GM21528 (cell line): ENCODE measurements around the gene RHBDL3.
"Not testable (repeated sequence)": the region's sequence is repeated elsewhere in the genome, so short reads cannot be mapped to it uniquely, and the experiment has no call there.

Experiments
- ATAC-seq: cut with Tn5 transposase; IDR thresholded peaks from one replicate; pipeline ENCODE4 v1.9.1; 2021; ENCODE audit warnings: mild to moderate bottlenecking, moderate library complexity; ENCODE audit not compliant: unreplicated experiment, low FRiP score

The RHBDL3 gene

DNA sequence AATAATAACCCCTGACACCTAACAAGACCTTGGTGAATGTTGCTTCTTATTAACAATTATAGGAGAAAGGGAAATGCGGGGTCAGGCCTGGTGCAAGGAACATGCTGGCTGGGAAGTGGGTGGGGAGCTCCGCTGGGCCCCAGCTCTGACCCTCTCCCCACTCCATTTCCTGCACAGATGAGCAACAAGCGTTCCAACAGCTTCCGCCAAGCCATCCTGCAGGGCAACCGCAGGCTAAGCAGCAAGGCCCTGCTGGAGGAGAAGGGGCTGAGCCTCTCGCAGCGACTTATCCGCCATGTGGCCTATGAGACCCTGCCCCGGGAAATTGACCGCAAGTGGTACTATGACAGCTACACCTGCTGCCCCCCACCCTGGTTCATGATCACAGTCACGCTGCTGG lies 23.0 kb downstream of the RHBDL3 start:
- ATAC-seq: no peak

DNA sequence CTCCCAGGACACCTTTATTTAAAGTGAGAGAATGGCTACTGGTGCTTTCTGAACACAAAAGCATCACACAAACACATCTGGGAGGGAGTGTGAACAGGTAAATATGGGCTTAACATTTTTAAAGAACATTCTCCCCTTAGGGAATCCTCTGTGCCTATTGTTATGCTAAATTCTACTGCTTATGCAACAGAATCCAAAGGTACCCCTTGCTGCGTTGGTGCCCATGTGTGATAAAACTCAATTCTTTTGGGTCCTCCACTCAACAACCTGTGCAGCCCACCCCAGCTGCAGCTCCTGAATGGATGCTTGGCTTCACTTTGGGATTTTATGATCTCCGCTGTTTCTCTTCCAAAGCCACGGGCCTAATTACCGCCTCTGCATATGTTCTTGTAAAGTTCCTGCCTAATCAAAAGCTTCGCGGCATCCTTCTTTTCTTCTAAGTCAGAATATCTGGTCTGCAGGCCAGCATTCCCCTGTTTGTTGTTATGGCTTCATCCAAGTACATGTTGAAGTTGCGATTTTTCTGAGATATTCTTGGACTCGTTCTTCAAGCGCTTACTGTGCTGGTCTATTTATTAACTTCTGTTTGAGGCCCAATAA lies 23.9 kb downstream of the RHBDL3 start:
- ATAC-seq: no peak

DNA sequence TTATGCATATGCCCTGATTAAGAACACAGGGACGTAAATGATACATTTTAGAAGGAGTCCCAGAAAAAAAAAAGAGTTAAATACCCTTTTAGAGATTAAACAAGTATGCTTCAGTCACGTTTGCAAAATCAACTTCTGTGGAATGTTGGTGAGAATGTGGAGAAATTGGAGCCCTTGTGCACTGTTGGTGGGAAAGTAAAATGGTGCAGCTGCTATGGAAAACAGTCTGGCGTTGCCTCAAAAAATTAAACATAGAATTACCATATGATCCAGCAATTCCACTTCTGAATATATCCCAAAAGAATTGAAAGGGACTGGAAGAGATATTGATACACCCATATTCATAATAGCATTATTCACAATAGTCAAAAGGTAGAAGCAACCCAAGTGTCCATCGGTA lies 26.5 kb downstream of the RHBDL3 start:
- no peak for ATAC-seq

DNA sequence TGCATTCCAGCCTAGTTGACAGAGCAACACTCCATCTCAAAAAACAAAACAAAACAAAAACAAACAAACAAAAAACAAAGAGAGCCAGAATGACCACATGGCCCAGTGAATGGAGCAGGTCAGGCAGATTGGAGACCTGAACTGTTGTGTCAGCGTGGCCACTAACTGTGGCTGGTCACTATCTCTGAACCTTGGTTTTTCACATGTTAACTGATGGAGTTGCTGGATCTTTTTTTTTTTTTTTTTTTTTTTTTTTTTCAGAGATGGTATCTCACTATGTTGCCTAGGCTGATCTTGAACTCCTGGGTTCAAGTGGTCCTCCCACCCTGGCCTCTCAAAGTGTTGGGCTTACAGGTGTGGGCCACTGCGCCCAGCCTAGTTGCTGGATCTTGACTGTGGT lies 31.8 kb downstream of the RHBDL3 start:
- no peak for ATAC-seq

DNA sequence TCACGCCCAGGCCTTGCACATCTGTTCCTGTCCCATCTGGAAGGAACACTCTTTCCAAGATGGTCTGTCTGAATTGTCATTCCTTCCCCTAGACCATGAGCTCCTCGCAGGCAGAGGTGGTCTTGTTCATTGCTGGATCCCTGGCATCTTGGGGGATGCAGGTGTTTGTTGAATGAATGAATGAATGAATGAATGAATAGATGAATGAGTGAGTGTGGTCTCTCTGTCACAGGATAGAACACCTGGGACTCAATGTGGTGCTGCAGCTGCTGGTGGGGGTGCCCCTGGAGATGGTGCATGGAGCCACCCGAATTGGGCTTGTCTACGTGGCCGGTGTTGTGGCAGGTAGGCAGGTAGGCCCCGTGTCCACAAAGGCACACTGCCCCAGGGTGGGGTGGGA lies 32.2 kb downstream of the RHBDL3 start:
- no peak for ATAC-seq

DNA sequence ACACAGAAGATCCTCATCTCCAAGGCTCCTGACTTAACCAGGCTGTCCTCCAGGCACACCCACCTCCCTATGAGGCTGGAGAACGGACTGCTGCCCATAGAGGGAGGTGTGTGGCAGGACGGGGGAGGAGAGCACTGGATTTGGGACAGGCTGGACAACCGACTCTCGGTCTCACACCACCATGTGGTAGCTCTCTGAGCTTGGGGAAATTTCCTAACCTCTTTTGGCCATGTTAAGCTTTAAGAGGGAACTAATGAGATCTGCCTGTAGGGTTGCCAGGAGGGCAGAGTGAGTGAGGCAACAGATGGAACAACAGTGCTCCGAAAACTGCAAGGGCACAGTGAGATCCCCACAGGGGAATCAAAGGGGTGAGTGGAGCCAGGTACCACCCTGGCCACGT lies 32.7 kb downstream of the RHBDL3 start:
- ATAC-seq: no peak

DNA sequence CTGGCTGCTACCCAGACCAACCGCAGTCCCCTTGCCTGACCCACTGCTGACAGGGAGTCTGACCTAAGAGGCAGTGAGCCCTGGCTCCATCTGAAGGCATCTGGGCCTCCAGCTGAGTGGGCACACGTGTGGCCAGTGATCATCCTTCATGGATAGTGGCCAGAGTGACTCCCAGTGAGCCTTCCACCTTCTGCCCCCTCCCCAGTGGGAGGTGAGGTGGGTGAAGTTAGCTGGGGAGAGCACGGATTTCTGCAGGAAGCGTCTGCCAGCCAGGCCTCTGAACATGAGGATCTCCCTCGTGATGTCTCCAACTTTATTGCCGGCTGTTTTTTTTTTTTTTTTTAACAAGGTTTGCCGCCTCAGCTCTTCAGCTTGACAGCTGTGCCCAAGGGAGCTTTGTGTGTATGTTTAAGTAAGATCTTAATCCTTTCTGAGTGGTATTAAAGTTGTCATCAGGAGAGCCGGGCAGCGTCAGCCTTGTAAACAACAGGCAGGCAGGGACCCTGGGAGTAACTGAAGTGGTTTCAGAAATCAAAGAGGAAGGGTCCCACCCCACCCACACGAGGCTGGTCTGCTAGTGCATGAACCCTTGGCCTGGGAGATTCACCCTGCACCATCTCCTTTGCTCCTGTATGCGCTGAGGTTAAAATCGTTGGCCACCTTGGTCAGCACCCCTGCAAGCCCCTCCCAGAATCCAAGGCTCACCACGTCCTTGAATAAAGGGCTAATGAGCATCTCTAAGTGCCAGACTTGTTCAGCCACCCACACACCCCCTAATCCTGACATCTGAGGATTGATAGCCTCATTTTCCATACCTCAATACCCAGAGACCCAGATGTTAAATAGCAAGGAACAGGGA lies 33.3 kb downstream of the RHBDL3 start:
- no peak for ATAC-seq

DNA sequence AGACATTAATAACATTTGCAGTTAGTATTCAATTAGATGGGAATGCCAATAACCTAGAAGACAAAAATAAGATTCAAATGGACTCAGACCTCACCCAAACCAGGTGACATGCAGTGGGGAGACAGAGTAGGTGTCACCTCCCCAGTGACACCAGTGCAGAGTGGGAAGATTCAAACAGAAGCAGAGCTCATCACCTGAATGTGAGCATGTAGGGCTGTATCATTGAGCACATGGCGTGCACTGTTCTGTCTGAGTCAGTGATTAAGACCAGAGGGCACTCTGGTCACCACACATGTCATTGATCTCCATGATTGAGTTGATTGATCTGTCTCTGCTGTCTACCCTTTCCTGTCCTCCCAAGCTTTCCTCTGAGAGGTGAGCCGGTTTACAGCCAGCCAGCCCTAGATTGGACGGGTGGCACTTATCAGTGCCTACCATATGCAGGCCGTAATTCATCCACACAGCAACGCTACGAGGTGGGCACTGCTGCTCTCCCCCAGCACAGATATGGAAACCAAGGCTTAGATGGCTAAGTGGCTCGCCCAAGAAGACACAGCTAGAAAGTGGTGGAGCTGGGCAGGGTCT lies 34.0 kb downstream of the RHBDL3 start:
- ATAC-seq: no peak

DNA sequence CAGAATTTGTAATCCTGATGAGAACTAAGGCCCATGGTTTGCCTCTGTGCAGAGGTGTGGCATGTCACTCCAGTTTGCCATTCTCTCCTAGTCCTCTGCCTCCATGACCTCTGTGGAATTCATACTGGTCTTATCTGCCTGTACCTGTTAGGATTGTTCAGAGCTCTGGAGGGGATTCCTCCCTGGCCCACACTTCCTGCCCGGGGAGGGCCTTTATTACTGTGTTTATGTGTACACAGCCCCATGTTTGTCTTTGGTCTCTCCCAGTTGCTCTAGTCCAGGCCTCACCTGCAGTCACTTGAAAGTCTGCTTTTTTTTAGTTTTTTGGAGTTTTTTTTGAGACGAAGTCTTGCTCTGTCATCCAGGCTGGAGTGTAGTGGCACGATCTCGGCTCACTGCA lies 36.4 kb downstream of the RHBDL3 start:
- no peak for ATAC-seq

DNA sequence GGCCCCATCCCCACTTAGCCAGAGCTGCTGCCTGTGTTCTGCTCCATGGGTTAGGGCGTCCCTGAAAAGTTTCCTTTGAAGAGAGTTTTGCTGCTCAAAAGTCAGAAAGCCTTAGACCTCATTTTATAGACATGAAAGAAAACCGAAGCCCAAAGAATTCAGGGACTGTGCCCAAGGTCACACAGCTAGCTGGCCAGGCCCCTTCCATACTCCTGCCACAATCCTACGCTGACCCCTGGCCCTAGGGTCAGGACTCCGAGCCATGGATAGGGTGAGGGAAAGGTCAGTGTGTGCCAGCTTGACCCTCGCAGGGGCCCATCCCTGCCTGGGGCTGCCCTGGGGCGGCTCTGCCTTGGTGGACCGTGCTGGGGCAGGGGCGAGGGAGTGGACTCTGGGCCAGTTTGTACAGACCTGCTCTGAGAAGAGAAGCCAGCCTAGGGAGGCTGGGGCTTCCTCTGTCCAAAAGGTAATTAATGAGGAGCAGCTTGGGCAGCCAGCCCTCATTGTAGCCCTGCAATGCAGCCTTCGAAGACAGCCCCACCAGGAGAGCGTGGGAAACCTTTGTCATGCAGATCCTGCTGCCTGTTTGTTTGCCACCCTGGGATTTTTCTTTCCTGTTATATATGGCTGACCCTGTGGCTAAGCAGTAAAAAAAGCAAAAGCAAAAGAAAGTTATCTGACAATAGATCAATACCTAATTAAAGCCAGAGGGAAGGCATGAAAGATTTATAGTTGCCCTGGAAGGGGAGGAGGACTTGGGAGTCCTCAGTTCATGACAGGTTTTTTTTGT lies 37.4 kb downstream of the RHBDL3 start:
- ATAC-seq: no peak

DNA sequence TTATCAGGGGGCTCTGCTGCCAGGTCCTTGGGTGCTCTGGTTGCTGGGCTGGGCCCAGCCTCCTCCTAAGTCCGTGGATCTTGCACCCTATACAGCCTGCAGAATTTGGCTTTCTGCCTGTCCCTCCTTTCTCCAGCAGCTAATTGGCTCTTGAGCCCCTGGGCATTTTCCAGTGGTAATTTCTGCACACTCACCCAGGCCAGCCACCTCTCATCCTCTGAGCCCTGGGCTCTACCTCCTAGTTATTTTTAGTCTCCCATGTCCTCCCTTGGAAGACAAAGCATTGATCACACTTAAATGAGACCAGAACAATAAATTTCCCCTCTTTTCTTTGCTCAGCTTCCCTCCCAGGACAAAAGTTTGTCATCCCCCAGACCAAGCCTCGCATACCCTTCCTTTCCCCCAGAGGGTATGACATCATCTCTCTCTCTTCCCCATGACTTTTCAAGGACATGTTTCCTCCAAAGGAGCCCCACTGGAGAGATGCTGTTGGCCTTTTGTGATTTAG lies 38.2 kb downstream of the RHBDL3 start:
- no peak for ATAC-seq

DNA sequence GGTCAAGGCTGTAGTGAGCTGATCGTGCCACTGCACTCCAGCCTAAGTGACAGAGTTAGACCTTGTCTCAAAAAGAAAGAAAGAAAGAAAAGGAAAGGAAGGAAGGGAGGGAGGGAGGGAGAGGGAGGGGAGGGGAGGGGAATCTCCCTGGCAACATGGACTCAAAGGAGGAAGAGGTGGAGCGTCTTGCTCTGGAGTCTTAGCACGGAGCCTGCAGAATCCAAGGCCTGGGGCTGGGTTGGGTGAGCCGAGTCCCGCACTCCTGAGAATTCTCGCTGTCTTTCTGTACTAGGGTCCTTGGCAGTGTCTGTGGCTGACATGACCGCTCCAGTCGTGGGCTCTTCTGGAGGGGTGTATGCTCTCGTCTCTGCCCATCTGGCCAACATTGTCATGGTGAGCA lies 39.4 kb downstream of the RHBDL3 start:
- no peak for ATAC-seq

DNA sequence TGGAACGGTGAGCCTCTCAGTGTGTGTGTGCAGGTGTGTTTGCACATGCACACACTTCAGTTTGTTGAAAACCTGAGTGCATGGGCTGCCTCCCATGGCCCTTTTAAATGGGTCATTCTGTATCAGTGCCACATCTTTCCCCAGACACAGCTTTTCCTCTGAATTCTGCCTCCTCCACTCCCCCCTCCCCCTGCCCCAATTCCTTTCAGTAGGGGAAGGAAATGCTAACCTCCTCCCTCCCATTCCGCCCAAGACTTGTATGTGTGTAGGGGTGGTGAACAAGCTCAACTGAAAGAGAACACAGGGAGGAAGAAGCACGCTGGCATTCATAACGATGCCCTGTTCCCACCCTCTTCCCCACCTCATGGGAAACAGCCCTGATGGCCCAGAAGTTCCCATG lies 42.0 kb downstream of the RHBDL3 start:
- no peak for ATAC-seq

DNA sequence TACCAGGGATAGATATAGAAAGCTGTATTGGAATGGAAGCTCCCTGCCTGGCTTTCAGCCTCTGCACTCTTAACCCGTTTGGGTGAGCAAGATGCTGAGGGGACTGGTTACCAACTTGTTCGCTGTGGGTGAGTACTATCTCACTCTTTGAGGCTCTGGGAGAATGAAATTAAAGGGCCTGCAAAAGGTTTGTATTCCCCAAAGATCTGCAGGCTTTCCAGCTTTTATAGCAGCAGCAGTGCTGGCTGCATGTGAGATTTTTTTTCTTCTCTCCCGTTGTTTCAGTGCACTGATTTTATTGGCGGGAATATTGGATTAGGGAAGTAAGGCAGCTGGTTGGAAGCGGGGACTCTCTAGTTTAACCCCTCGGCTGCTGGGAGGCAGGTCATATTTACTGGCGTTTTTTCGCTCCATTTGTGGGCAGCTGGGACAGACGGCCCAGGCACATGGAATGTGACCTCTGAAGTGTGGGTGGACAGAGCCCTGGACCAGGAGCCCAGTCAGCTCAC lies 45.5 kb downstream of the RHBDL3 start:
- ATAC-seq: no peak

DNA sequence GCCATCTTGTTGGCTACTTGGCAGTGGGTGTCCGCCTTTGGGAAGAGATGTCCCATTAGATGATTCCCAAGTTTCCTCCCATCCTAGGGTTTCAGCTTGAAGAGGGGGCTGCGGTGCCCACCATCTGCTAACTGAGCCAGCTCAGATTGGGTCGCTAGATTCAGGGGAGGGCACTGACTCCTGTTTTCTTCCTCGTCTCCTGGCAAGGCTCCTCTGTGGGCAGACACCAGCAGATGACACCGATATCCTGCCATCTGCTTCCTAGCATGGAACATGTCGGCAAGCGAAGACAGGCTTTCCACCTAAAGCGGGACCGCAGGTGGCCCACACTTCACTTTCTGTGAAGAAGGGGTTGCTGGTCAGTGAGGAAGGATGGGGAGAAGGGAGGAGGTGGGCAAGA lies 49.0 kb downstream of the RHBDL3 start:
- no peak for ATAC-seq

DNA sequence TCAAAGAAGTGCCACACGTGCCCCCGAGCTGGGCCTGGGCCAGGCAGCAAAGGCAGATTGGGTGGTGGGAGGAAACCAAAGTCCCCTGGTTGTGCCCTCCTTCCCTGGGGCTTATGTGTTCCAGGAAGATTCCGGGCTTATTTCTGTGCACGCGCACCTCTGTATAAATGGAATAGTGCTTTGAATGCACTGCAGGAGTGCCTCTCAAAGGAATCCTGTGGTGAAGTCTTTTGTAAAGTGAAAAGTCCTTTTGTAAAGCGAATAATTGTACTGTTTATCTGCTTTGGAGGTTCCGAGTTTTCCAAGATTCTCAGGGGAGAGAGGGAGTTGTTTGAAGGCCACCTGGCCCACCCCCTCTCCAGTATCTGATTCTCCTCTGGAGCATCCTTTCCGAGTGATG lies 49.5 kb downstream of the RHBDL3 start:
- ATAC-seq: no peak

DNA sequence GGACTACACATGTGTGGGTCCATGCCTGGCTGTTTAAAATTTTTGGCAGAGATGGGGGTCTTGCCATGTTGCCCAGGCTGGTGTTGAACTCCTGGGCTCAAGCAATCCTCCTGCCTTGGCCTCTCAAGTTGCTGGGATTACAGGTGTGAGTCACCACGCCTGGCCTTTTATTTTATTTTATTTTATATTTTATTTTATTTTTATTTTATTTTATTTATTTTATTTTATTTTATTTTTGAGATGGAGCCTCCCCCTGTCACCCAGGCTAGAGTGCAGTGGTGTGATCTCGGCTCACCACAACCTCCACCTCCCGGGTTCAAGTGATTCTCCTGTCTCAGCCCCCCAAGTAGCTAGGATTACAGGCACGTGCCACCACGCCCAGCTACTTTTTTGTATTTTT lies 51.0 kb downstream of the RHBDL3 start:
- ATAC-seq: not testable (repeated sequence)

DNA sequence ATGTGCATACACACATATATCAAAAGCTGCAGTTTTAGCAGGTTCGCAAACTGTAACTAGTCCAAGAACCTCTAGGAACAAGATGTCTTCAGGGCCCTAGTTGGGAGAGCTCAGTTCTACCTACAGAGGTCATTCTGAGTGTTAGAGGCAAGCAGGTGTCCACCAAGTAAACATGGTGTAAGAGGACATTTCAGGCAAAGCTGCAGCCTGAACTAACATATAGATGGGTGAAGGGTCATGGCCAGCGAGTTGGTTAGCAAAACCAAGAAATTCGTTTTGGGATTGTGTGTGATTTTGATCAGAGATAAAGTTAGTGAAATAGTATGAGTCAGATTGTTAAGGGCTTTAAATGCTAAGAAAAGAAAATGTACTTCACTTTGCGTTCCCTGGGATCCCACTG lies 51.7 kb downstream of the RHBDL3 start:
- ATAC-seq: no peak

DNA sequence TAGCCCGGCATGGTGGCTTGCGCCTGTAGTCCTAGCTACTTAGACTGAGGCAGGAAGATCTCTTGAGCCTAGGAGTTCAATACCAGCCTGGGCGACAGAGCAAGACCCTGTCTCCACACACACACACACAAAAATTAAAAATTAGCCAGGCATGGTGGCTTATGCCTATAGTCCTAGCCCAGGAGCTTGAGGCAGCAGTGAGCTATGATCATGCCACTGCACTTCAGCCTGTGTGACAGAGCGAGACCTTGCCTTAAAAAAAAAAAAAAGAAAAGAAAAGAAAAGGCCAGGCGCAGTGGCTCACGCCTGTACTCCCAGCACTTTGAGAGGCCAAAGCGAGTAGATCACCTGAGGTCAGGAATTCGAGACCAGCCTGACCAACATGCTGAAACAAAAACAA lies 52.4 kb downstream of the RHBDL3 start:
- ATAC-seq: no peak

DNA sequence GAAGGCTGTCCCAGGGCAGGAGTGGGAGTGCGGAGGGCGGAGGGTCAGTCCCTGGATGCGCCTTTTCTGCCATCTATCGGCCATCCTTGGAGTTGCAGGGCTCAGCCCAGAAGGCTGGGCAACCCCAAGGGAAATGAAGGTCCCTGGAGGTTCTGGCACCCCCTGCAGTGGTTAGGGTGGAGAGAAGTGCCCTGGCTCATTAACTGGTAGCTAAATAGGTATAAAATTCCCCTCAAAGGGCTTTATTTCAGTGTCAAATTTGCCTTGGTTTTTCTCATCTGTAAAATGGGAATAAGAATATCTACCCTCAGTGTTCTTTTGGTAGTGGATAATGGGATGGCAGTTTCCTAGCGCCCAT lies 53.9 kb downstream of the RHBDL3 start:
- peak; percentile 82 for ATAC-seq

DNA sequence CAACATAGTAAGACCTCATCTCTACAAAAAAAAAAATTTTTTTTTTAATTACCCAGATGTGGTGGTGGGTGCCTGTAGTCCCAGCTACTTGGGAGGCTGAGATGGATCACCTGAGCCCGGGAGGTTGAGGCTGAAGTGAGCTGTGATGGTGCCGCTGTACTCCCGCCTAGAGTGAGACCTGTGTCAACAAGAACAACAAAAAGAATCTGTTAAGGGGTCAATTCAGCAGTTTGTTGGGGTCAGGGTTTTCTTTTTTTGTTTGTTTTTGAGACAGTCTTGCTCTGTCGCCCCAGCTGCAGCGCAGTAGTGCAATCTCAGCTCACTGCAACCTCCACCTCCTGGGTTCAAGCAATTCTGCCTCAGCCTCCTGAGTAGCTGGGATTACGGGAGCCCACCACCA lies 54.4 kb downstream of the RHBDL3 start:
- not testable (repeated sequence) for ATAC-seq
